Stimulated activated CD4-positive, alpha-beta T cell treated with anti-CD3 and anti-CD28 coated beads, Interleukin-2, amount 100 ng/mL, for 48 hours (primary cell): Measurements from ENCODE around the gene RNGTT.
"Not testable (repeated sequence)": the region's sequence is repeated elsewhere in the genome, so short reads cannot be mapped to it uniquely, and the experiment has no call there.

Experiments
- DNase-seq, 2 donors: peaks; one replicate each; pipeline ENCODE4 v3.0.0-alpha.2; 2020

The RNGTT gene

GRCh38 chr6:88785478-88785877 lies 177.9 kb downstream of the RNGTT start:
- no peak for DNase-seq

GRCh38 chr6:88780714-88781389 lies 182.6 kb downstream of the RNGTT start:
- DNase-seq: peak; percentile 31 to 44

- no peak for DNase-seq
Observed at GRCh38 chr6:88775866-88776571, 187.4 kb downstream of the RNGTT start.

GRCh38 chr6:88768114-88768513 lies 195.3 kb downstream of the RNGTT start:
- DNase-seq: not testable (repeated sequence)

- DNase-seq: no peak
Observed at GRCh38 chr6:88764081-88764480, 199.3 kb downstream of the RNGTT start.

GRCh38 chr6:88763160-88763559 lies 200.3 kb downstream of the RNGTT start:
- DNase-seq: no peak

GRCh38 chr6:88761237-88762031 lies 202.0 kb downstream of the RNGTT start:
- no peak for DNase-seq

GRCh38 chr6:88760091-88760490 lies 203.3 kb downstream of the RNGTT start:
- no peak for DNase-seq

- DNase-seq: no peak
Observed at GRCh38 chr6:88750936-88751335, 212.5 kb downstream of the RNGTT start.

GRCh38 chr6:88749849-88750248 lies 213.6 kb downstream of the RNGTT start:
- DNase-seq: no peak

- DNase-seq: no peak
Observed at GRCh38 chr6:88748141-88748540, 215.3 kb downstream of the RNGTT start.

- DNase-seq: no peak
Observed at GRCh38 chr6:88741939-88742338, 221.5 kb downstream of the RNGTT start.

GRCh38 chr6:88741071-88741470 lies 222.3 kb downstream of the RNGTT start:
- no peak for DNase-seq

GRCh38 chr6:88734544-88734943 lies 228.9 kb downstream of the RNGTT start:
- DNase-seq: no peak

- DNase-seq: no peak
Observed at GRCh38 chr6:88730611-88731011, 232.8 kb downstream of the RNGTT start.

GRCh38 chr6:88728756-88729155 lies 234.7 kb downstream of the RNGTT start:
- no peak for DNase-seq

- DNase-seq: not testable (repeated sequence)
Observed at GRCh38 chr6:88726409-88726808, 237.0 kb downstream of the RNGTT start.

- DNase-seq: no peak
Observed at GRCh38 chr6:88725111-88725975, 238.1 kb downstream of the RNGTT start.

GRCh38 chr6:88722686-88723085 lies 240.7 kb downstream of the RNGTT start:
- no peak for DNase-seq

- DNase-seq: not testable (repeated sequence)
Observed at GRCh38 chr6:88716399-88716798, 247.0 kb downstream of the RNGTT start.

GRCh38 chr6:88712243-88712936 lies 251.0 kb downstream of the RNGTT start:
- no peak for DNase-seq

- DNase-seq: no peak
Observed at GRCh38 chr6:88709819-88710246, 253.6 kb downstream of the RNGTT start.
